ENCODE measurements around the gene STING1.
"Not testable (repeated sequence)": the region's sequence is repeated elsewhere in the genome, so short reads cannot be mapped to it uniquely, and the experiment has no call there.

STING1 gene

GRCh38 chr5:139524446-139524845, 41.9 kb upstream of the STING1 start:
- no peak for TF ChIP-seq CTCF (IDR thresholded peaks at IDR 0.05; ENCODE audit: control insufficient read depth, extremely low read depth, insufficient read depth)
- no peak for DNase-seq (ENCODE audit: low read depth)
- H3K4me3 ChIP-seq (ENCODE audit: low read depth, low read length): no peak overlapping the region

- H3K4me3 ChIP-seq (ENCODE audit: low read depth, low read length): no peak overlapping the region
- no peak for DNase-seq (ENCODE audit: low read depth)
- TF ChIP-seq CTCF (IDR thresholded peaks at IDR 0.05; ENCODE audit: control insufficient read depth, extremely low read depth, insufficient read depth): no peak
Measured at GRCh38 chr5:139523635-139524445, 41.3 kb upstream of the STING1 start.

GRCh38 chr5:139517683-139518564, 35.4 kb upstream of the STING1 start:
- peak overlapping the region; percentile 66 for H3K4me3 ChIP-seq (ENCODE audit: low read depth, low read length)
- peak; percentile 62 for DNase-seq (ENCODE audit: low read depth)
- peak; percentile 96 for TF ChIP-seq CTCF (IDR thresholded peaks at IDR 0.05; ENCODE audit: control insufficient read depth, extremely low read depth, insufficient read depth)

- DNase-seq (ENCODE audit: low read depth): no peak
- TF ChIP-seq CTCF (IDR thresholded peaks at IDR 0.05; ENCODE audit: control insufficient read depth, extremely low read depth, insufficient read depth): no peak
- no peak overlapping the region for H3K4me3 ChIP-seq (ENCODE audit: low read depth, low read length)
Measured at GRCh38 chr5:139514486-139514856, 31.9 kb upstream of the STING1 start.

- no peak for TF ChIP-seq CTCF (IDR thresholded peaks at IDR 0.05; ENCODE audit: control insufficient read depth, extremely low read depth, insufficient read depth)
- no peak for DNase-seq (ENCODE audit: low read depth)
- no peak overlapping the region for H3K4me3 ChIP-seq (ENCODE audit: low read depth, low read length)
Measured at GRCh38 chr5:139513852-139514485, 31.4 kb upstream of the STING1 start.

GRCh38 chr5:139513434-139513833, 30.9 kb upstream of the STING1 start:
- TF ChIP-seq CTCF (IDR thresholded peaks at IDR 0.05; ENCODE audit: control insufficient read depth, extremely low read depth, insufficient read depth): peak; percentile 92
- DNase-seq (ENCODE audit: low read depth): peak; percentile 57

More at GRCh38 chr5:139513434-139513833, 30.9 kb upstream of the STING1 start:
- not testable (repeated sequence) for H3K4me3 ChIP-seq (ENCODE audit: low read depth, low read length)

Measured in LNCaP clone FGC (cell line).